GM18498 (cell line): ENCODE results near the gene INTS3.
A peak's percentile ranks its signal among the peaks of the same experiment; 100 is the strongest.
"Not testable (repeated sequence)": the region's sequence is repeated elsewhere in the genome, so short reads cannot be mapped to it uniquely, and the experiment has no call there.

ENCODE experiments used
- ATAC-seq: cut with Tn5 transposase; IDR thresholded peaks from one replicate; pipeline ENCODE4 v1.9.1; 2021; ENCODE audit warnings: mild to moderate bottlenecking, moderate library complexity; ENCODE audit not compliant: unreplicated experiment

The INTS3 gene

GRCh38 chr1:153776845-153777370, 49.1 kb downstream of the INTS3 start:
- ATAC-seq: no peak

- ATAC-seq: no peak
Observed at GRCh38 chr1:153777648-153778047, 49.8 kb downstream of the INTS3 start.

GRCh38 chr1:153778051-153778823, 50.4 kb downstream of the INTS3 start:
- ATAC-seq: no peak

- no peak for ATAC-seq
Observed at GRCh38 chr1:153778824-153779519, 51.1 kb downstream of the INTS3 start.

GRCh38 chr1:153779781-153780541, 52.1 kb downstream of the INTS3 start:
- no peak for ATAC-seq

GRCh38 chr1:153780551-153780950, 52.7 kb downstream of the INTS3 start:
- no peak for ATAC-seq

- not testable (repeated sequence) for ATAC-seq
Observed at GRCh38 chr1:153782648-153783047, 54.8 kb downstream of the INTS3 start.

- peak; percentile 90 for ATAC-seq
Observed at GRCh38 chr1:153783233-153784190, 55.7 kb downstream of the INTS3 start.

- no peak for ATAC-seq
Observed at GRCh38 chr1:153786038-153786790, 58.4 kb downstream of the INTS3 start.

- ATAC-seq: no peak
Observed at GRCh38 chr1:153789478-153790034, 61.7 kb downstream of the INTS3 start.

GRCh38 chr1:153790313-153790965, 62.6 kb downstream of the INTS3 start:
- ATAC-seq: peak; percentile 14

GRCh38 chr1:153790966-153791647, 63.3 kb downstream of the INTS3 start:
- ATAC-seq: peak; percentile 93

GRCh38 chr1:153791648-153792253, 63.9 kb downstream of the INTS3 start:
- ATAC-seq: peak; percentile 5

GRCh38 chr1:153792631-153793041, 64.8 kb downstream of the INTS3 start:
- no peak for ATAC-seq

- no peak for ATAC-seq
Observed at GRCh38 chr1:153793261-153793972, 65.6 kb downstream of the INTS3 start.

GRCh38 chr1:153793973-153794615, 66.2 kb downstream of the INTS3 start:
- ATAC-seq: no peak
